Prostate gland (tissue), 2 donors: ENCODE measurements around the gene ARFRP1.

ENCODE experiments used
- CTCF ChIP-seq, 4 experiments: fragments of 200-600 bp in 2 of 4; fragments of 450-650 bp in 2 of 4; sonication (generic) in 2 of 4; IDR thresholded peaks; 1 replicate in 3 of 4; 2 replicates in 1 of 4; pipeline ENCODE4 v1.5.1; 2016 to 2019; ENCODE audit warnings: antibody characterized with exemption in 4 of 4, mild to moderate bottlenecking in 2 of 4, moderate library complexity in 2 of 4
- POLR2A ChIP-seq: fragments of 450-650 bp; IDR thresholded peaks from one replicate; pipeline ENCODE4 v1.6.1; 2016; ENCODE audit warnings: antibody characterized with exemption, mild to moderate bottlenecking

- no peak for TF ChIP-seq CTCF (IDR thresholded peaks at IDR 0.05)
- no peak for TF ChIP-seq POLR2A
Measured at GRCh38 chr20:63651942-63652191, 55.9 kb downstream of the ARFRP1 start.
